ACC112 (cell line): ENCODE results near the gene DDB1.

Source experiments
- H2AFZ ChIP-seq: fragments of 200-600 bp; sonication (generic); one replicate; pipeline ENCODE4 v1.6.0; 2017; ENCODE audit warnings: antibody characterized with exemption, low read length; ENCODE audit not compliant: unreplicated experiment
- H3K27ac ChIP-seq: fragments of 200-600 bp; sonication (generic); 2 replicates; pipeline ENCODE4 v1.5.1; 2014; ENCODE audit warnings: low read depth, mild to moderate bottlenecking, antibody characterized with exemption, low read length, moderate library complexity
- H3K27me3 ChIP-seq: fragments of 200-600 bp; sonication (generic); 2 replicates; pipeline ENCODE4 v1.6.1; 2014; ENCODE audit warnings: mild to moderate bottlenecking, antibody characterized with exemption, low read length, moderate library complexity, mixed read lengths; ENCODE audit not compliant: insufficient read depth
- H3K36me3 ChIP-seq: fragments of 200-600 bp; sonication (generic); 2 replicates; pipeline ENCODE4 v1.6.1; 2016; ENCODE audit warnings: mild to moderate bottlenecking, antibody characterized with exemption, low read length, moderate library complexity, mixed read lengths; ENCODE audit not compliant: insufficient read depth
- H3K4me1 ChIP-seq: fragments of 200-600 bp; sonication (generic); one replicate; pipeline ENCODE4 v1.6.1; 2016; ENCODE audit warnings: low read length, mixed read lengths; ENCODE audit not compliant: insufficient read depth, unreplicated experiment, control insufficient read depth
- H3K4me3 ChIP-seq: fragments of 200-600 bp; sonication (generic); 2 replicates; pipeline ENCODE4 v1.5.1; 2014; ENCODE audit warnings: mild to moderate bottlenecking, low read depth, low read length
- H3K79me2 ChIP-seq: fragments of 200-600 bp; sonication (generic); one replicate; pipeline ENCODE4 v1.6.0; 2016; ENCODE audit warnings: low read length; ENCODE audit not compliant: control insufficient read depth, unreplicated experiment, insufficient read depth

The DDB1 gene

DNA sequence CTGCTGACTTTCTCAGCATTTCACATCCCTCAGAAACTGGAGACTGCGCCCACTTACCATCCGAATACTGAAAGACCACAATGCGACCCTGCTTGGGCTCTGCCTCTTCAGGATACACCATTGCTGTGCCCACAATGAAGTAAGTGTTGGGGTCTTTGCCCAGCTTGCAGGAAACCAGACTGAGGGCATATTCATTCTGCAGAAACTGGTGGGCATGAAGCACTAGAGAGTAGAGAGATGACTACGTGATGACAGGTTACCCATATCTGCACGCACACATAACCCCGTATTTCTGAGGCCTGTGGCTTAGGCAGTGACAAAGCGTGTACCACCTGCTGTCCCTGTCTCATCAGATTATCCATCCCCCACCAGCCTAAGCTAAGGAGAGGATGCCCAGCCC is 23.2 kb downstream of the DDB1 start:
- Histone ChIP-seq H3K4me3 (no peak overlapping the region), H3K4me1 (no peaks in the 10 kb centered on the region), H3K27ac (no peak overlapping the region), H3K36me3 (peaks cover 51% of the 10 kb centered on the region), H2AFZ (no peak overlapping the region), H3K27me3 (no peaks in the 10 kb centered on the region), H3K79me2 (no peaks in the 10 kb centered on the region)

- Histone ChIP-seq H2AFZ (no peak overlapping the region), H3K27ac (no peak overlapping the region), H3K36me3 (peaks cover 47% of the 10 kb centered on the region; the same call in 1 of the 2 replicates), H3K79me2 (no peaks in the 10 kb centered on the region), H3K27me3 (no peaks in the 10 kb centered on the region), H3K4me1 (no peaks in the 10 kb centered on the region), H3K4me3 (no peak overlapping the region)
Measured at GRCh38 chr11:61309141-61309540, 23.8 kb downstream of the DDB1 start.

- H3K27ac ChIP-seq: no peak overlapping the region
- peaks cover 43% of the 10 kb centered on the region; the same call in 1 of the 2 replicates for H3K36me3 ChIP-seq
- H3K4me3 ChIP-seq: no peak overlapping the region
- H2AFZ ChIP-seq: no peak overlapping the region
- H3K27me3 ChIP-seq: no peaks in the 10 kb centered on the region
- H3K4me1 ChIP-seq: no peaks in the 10 kb centered on the region
- H3K79me2 ChIP-seq: no peaks in the 10 kb centered on the region
Measured at GRCh38 chr11:61307354-61307753, 25.6 kb downstream of the DDB1 start.

- Histone ChIP-seq H3K36me3 (peaks cover 47% of the 10 kb centered on the region; the same call in 1 of the 2 replicates), H3K79me2 (no peaks in the 10 kb centered on the region), H3K4me3 (no peak overlapping the region), H3K4me1 (no peaks in the 10 kb centered on the region), H3K27ac (no peak overlapping the region), H2AFZ (no peak overlapping the region), H3K27me3 (no peaks in the 10 kb centered on the region)
Measured at GRCh38 chr11:61306221-61306620, 26.7 kb downstream of the DDB1 start.

- H3K36me3 ChIP-seq: peaks cover 50% of the 10 kb centered on the region; the same call in 1 of the 2 replicates
- no peaks in the 10 kb centered on the region for H3K79me2 ChIP-seq
Measured at GRCh38 chr11:61305417-61305816, 27.5 kb downstream of the DDB1 start.

GRCh38 chr11:61303725-61304124 is 29.2 kb downstream of the DDB1 start:
- Histone ChIP-seq H3K36me3 (peaks cover 45% of the 10 kb centered on the region; the same call in 1 of the 2 replicates), H3K27ac (no peak overlapping the region), H3K4me1 (peaks cover 6% of the 10 kb centered on the region), H3K79me2 (no peaks in the 10 kb centered on the region), H3K4me3 (no peak overlapping the region), H2AFZ (no peak overlapping the region), H3K27me3 (no peaks in the 10 kb centered on the region)

More at GRCh38 chr11:61305417-61305816, 27.5 kb downstream of the DDB1 start:
- Histone ChIP-seq H3K4me1 (no peaks in the 10 kb centered on the region), H2AFZ (no peak overlapping the region), H3K4me3 (no peak overlapping the region), H3K27ac (no peak overlapping the region), H3K27me3 (no peaks in the 10 kb centered on the region)

DNA sequence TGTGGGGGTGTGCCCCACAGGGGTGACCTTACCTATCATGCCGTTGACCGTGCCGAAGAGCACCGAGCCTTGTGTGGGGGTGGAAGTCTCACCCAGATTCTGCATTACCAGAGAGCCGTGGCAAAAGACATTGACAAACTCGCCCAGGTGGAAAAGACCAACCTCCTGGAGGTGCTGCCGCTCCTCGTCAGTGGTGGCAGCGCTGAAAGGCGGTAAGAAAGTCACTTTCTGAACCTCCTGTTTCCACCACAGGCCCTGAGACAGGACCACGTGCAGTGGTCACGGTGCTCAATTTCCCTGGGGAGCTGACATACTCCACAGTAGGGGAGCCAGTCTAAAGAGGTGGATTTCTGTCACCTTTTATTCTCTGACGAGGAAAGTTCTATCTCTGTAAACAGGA is 30.4 kb downstream of the DDB1 start:
- H3K4me3 ChIP-seq: no peak overlapping the region
- no peak overlapping the region for H2AFZ ChIP-seq
- H3K27me3 ChIP-seq: no peaks in the 10 kb centered on the region
- H3K27ac ChIP-seq: no peak overlapping the region
- no peaks in the 10 kb centered on the region for H3K79me2 ChIP-seq
- H3K36me3 ChIP-seq: peaks cover 38% of the 10 kb centered on the region; the same call in 1 of the 2 replicates
- peaks cover 17% of the 10 kb centered on the region for H3K4me1 ChIP-seq

- Histone ChIP-seq H3K4me3 (no peak overlapping the region), H3K27me3 (no peaks in the 10 kb centered on the region), H3K36me3 (peaks cover 34% of the 10 kb centered on the region; the same call in 1 of the 2 replicates), H3K79me2 (no peaks in the 10 kb centered on the region), H2AFZ (no peak overlapping the region), H3K4me1 (peaks cover 28% of the 10 kb centered on the region), H3K27ac (peak overlapping the region; percentile 84)
Measured at GRCh38 chr11:61298663-61299244, 34.2 kb downstream of the DDB1 start.

DNA sequence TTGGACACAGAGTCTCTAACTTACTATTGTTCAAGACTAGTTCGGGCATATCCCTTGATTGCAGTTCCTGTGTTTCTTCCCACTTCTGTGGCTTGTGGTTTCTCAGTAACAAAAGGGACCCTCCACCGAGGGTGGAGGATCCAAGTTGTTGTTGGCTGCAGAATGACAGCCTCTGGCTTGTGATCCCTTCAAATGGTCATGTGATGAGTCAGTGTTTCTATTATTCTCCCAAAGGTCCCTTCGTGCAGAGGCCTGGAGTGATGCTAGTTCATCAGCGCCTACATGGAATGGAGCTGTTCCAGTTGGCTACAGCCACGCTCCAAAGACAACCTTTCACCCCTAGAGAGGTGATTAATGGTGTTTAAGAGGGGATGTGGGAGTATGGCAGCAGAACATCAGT is 35.2 kb downstream of the DDB1 start:
- no peaks in the 10 kb centered on the region for H3K79me2 ChIP-seq
- H2AFZ ChIP-seq: no peak overlapping the region
- peaks cover 32% of the 10 kb centered on the region for H3K4me1 ChIP-seq
- H3K27ac ChIP-seq: peak overlapping the region; percentile 84
- 0 out of 2 replicates have a peak overlapping the region, but pooled peaks have one; percentile 7 for H3K4me3 ChIP-seq
- no peaks in the 10 kb centered on the region for H3K27me3 ChIP-seq
- H3K36me3 ChIP-seq: peaks cover 32% of the 10 kb centered on the region; the same call in 1 of the 2 replicates

DNA sequence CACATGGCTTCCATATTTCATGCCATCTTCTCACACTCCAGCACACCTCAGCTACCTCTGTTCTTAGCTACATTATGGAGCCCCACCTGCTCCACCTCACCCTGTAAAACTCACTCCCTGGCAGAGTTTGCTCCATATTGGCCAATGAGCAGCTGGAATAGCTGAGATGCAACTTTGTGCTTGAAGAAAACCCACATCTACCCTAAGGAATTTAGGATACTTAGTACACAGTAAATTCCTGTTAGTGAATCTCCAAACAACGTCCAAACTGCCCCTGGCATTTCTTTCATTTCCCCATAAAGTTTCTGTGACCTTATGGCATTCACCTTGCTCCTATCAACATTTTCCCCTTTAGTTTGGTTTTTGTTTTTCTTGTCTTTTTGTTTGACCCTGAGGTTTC is 35.6 kb downstream of the DDB1 start:
- H2AFZ ChIP-seq: no peak overlapping the region
- H3K4me1 ChIP-seq: peaks cover 32% of the 10 kb centered on the region
- H3K27me3 ChIP-seq: no peaks in the 10 kb centered on the region
- no peaks in the 10 kb centered on the region for H3K79me2 ChIP-seq
- H3K36me3 ChIP-seq: peaks cover 28% of the 10 kb centered on the region; the same call in 1 of the 2 replicates
- H3K4me3 ChIP-seq: peak overlapping the region; percentile 7; the same call in 1 of the 2 replicates
- H3K27ac ChIP-seq: peak overlapping the region; percentile 84

DNA sequence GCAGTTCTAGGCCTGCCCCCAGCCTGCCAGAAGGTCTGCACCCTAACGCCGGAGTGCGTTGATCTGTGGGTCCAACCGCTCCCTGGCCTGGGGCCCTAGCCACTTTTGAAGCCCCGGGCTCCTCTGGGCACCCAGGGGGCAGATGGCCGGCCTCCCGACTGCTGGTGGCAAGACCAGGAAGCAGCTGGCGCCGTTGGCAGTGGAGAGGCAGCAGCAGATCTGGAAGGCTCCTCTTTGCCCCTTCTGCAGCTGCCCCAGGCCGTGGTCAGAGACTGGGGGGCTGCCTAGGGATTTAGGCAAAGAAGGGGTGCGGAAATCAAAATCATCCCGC is 37.3 kb downstream of the DDB1 start:
- Histone ChIP-seq H3K4me3 (no peak overlapping the region), H3K27me3 (no peaks in the 10 kb centered on the region), H3K79me2 (no peaks in the 10 kb centered on the region), H3K27ac (no peak overlapping the region), H3K4me1 (peaks cover 32% of the 10 kb centered on the region), H3K36me3 (peaks cover 12% of the 10 kb centered on the region; the same call in 1 of the 2 replicates), H2AFZ (no peak overlapping the region)
